Kidney epithelial cell (primary cell): ENCODE data around the gene CD36. TPM values are rescaled to one million over a fixed set of nuclear protein-coding genes. Genes with fewer than 3 reads are reported as not detected.

Experiments
- DNase-seq: peaks from one replicate; pipeline ENCODE4 v3.0.0-alpha.2; 2010; ENCODE audit warnings: low read depth
- H3K27me3 ChIP-seq: 2 replicates; pipeline ENCODE4 v1.6.0; 2011; ENCODE audit warnings: low read length; ENCODE audit not compliant: control insufficient read depth, insufficient read depth
- H3K36me3 ChIP-seq: 2 replicates; pipeline ENCODE4 v1.5.1; 2011; ENCODE audit warnings: low read length; ENCODE audit not compliant: control insufficient read depth, insufficient read depth
- H3K4me3 ChIP-seq: 2 replicates; pipeline ENCODE4 v1.5.1; 2011; ENCODE audit warnings: low read depth, mild to moderate bottlenecking, control low read depth, low read length
- CTCF ChIP-seq: IDR thresholded peaks from 2 replicates; pipeline ENCODE4 v1.5.1; 2011; ENCODE audit warnings: mild to moderate bottlenecking, moderate library complexity, low read length, control low read depth, inconsistent platforms; ENCODE audit not compliant: insufficient read depth, poor library complexity, severe bottlenecking
- total RNA-seq: library from RNA; depleted of rRNA; stranded (reverse); fragments of >200 nt; gene quantifications from 2 replicates; pipeline ENCODE4 v1.2.3, GENCODE V29; 2015

Gene CD36
- total RNA-seq, 1 donor from 2014 or later = not detected

GRCh38 chr7:80686576-80686975 lies 48.1 kb downstream of the CD36 start:
- no peaks in the 10 kb centered on the region for H3K27me3 ChIP-seq
- no peak for TF ChIP-seq CTCF
- no peak overlapping the region for H3K4me3 ChIP-seq
- DNase-seq = no peak
- no peaks in the 10 kb centered on the region for H3K36me3 ChIP-seq

DNA sequence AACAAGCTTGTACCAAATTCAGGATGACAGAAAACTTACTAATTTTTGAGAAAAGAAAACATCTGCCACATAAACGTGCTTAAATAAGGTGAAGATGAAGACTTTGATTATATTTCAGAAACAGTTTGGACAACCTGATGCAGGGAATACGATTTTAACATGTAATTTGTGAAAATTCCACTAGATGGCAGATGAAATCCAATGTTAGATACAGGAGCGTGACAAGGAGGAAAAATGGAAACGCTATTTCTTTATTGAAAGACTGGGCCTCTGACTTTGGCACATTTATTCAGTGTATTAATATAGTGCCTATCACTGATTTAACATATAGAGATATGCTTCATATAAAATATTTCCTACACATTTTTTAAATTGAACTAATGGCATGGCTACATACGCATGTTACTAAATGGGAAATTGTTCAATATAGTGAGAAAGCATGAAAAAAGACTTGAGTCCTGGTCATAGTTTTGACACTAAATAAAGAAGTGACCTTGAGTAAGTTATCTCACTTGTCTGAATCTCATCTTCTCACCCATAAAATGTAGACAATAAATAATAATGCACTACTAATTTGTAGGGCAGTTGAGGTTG lies 60.7 kb downstream of the CD36 start:
- H3K4me3 ChIP-seq = no peak overlapping the region
- TF ChIP-seq CTCF = peak; percentile 37
- H3K36me3 ChIP-seq = no peaks in the 10 kb centered on the region
- no peak for DNase-seq
- no peaks in the 10 kb centered on the region for H3K27me3 ChIP-seq

- no peak overlapping the region for H3K4me3 ChIP-seq
- no peak for DNase-seq
- no peaks in the 10 kb centered on the region for H3K27me3 ChIP-seq
- no peaks in the 10 kb centered on the region for H3K36me3 ChIP-seq
- TF ChIP-seq CTCF = no peak
Measured at GRCh38 chr7:80699721-80700256, 61.3 kb downstream of the CD36 start.

- Histone ChIP-seq H3K27me3 (no peaks in the 10 kb centered on the region), H3K36me3 (no peaks in the 10 kb centered on the region), H3K4me3 (no peak overlapping the region)
- no peak for DNase-seq
- no peak for TF ChIP-seq CTCF
Measured at GRCh38 chr7:80703272-80703671, 64.8 kb downstream of the CD36 start.

- DNase-seq = no peak
- TF ChIP-seq CTCF = no peak
- H3K4me3 ChIP-seq = no peak overlapping the region
- no peaks in the 10 kb centered on the region for H3K27me3 ChIP-seq
- H3K36me3 ChIP-seq = no peaks in the 10 kb centered on the region
Measured at GRCh38 chr7:80705130-80705781, 66.8 kb downstream of the CD36 start.

- H3K36me3 ChIP-seq = no peaks in the 10 kb centered on the region
- TF ChIP-seq CTCF = no peak
Measured at GRCh38 chr7:80707318-80707717, 68.9 kb downstream of the CD36 start.

More at GRCh38 chr7:80707318-80707717, 68.9 kb downstream of the CD36 start:
- Histone ChIP-seq H3K27me3 (no peaks in the 10 kb centered on the region), H3K4me3 (no peak overlapping the region)
- no peak for DNase-seq
